Endothelial cell of umbilical vein (primary cell): ENCODE results near the gene NAGLU. TPM values are rescaled to one million over a fixed set of nuclear protein-coding genes. Genes with fewer than 3 reads are reported as not detected.

ENCODE experiments used
- BruUV-seq: library from RNA; stranded (reverse); fragments of 400-500 nt; replicated peaks from 2 replicates; lab custom pipeline; 2021; lab: Mats Ljungman, UMichigan
- CTCF ChIA-PET: fragments of 300-600, 350-600 bp; sonication (Branson Sonifier 250); formaldehyde crosslinking; loops from one replicate; lab custom pipeline; 2021; ENCODE audit warnings: antibody characterized with exemption, inconsistent platforms; lab: Charles Lee
- POLR2A ChIA-PET: fragments of 300-600, 350-600 bp; sonication (Branson Sonifier 250); formaldehyde crosslinking; loops from one replicate; lab custom pipeline; 2021; ENCODE audit warnings: antibody characterized with exemption, inconsistent platforms; lab: Charles Lee
- DNase-seq: peaks from one replicate; pipeline ENCODE4 v3.0.0-alpha.2; 2011; ENCODE audit warnings: low read depth, low spot score
- FAIRE-seq: peaks from 2 replicates; lab custom pipeline; 2011; peaks lifted over from hg19 to GRCh38; lab: Jason Lieb, UNC
- H2AFZ ChIP-seq: 2 replicates; pipeline ENCODE4 v1.6.0; 2012; ENCODE audit warnings: low read depth, low read length, control low read depth, inconsistent platforms
- H3K27ac ChIP-seq: 2 replicates; pipeline ENCODE4 v1.5.1; 2011; ENCODE audit warnings: low read depth, mild to moderate bottlenecking, control low read depth, low read length, moderate library complexity; ENCODE audit not compliant: insufficient read depth
- H3K27me3 ChIP-seq, 2 experiments: 2 replicates each; pipeline versions ENCODE4 v1.6.0 to v1.6.1; 2011; ENCODE audit warnings: low read length in 2 of 2, mixed read lengths in 1 of 2; ENCODE audit not compliant: control insufficient read depth in 2 of 2, insufficient read depth in 2 of 2
- H3K36me3 ChIP-seq, 2 experiments: 2 replicates in 1 of 2; 3 replicates in 1 of 2; pipeline ENCODE4 v1.5.1; 2011; ENCODE audit warnings: low read length in 2 of 2, mild to moderate bottlenecking in 1 of 2, moderate library complexity in 1 of 2; ENCODE audit not compliant: control insufficient read depth in 2 of 2, insufficient read depth in 2 of 2; ENCODE audit errors: extremely low read depth in 1 of 2
- H3K4me1 ChIP-seq: 3 replicates; pipeline ENCODE4 v1.5.1; 2011; ENCODE audit warnings: mild to moderate bottlenecking, low read length; ENCODE audit not compliant: control insufficient read depth, insufficient read depth; ENCODE audit errors: extremely low read depth
- H3K4me2 ChIP-seq: 2 replicates; pipeline ENCODE4 v1.6.1; 2011; ENCODE audit warnings: low read length, control low read depth, mixed read lengths; ENCODE audit not compliant: insufficient read depth
- H3K4me3 ChIP-seq, 3 experiments: fragments of 200-600 bp in 1 of 3; sonication (generic), shearing (Covaris generic) in 1 of 3; replicated peaks in 1 of 3; 2 replicates each; pipeline ENCODE4 v1.5.1; 2011 to 2016; ENCODE audit warnings: control low read depth in 3 of 3, low read length in 3 of 3, mild to moderate bottlenecking in 2 of 3, inconsistent platforms in 1 of 3, low read depth in 1 of 3, moderate library complexity in 1 of 3; ENCODE audit not compliant: insufficient read depth in 1 of 3
- H3K79me2 ChIP-seq: 2 replicates; pipeline ENCODE4 v1.6.0; 2012; ENCODE audit warnings: low read length, inconsistent platforms; ENCODE audit not compliant: control insufficient read depth, insufficient read depth
- H3K9ac ChIP-seq: replicated peaks from 2 replicates; pipeline ENCODE3; 2011; ENCODE audit warnings: low read length, control low read depth; ENCODE audit not compliant: insufficient read depth; ENCODE audit errors: extremely low read depth
- H3K9me1 ChIP-seq: replicated peaks from 3 replicates; pipeline ENCODE4 v1.6.0; 2011; ENCODE audit warnings: mild to moderate bottlenecking, low read length; ENCODE audit not compliant: control insufficient read depth, insufficient read depth; ENCODE audit errors: extremely low read depth
- H3K9me3 ChIP-seq: replicated peaks from 2 replicates; pipeline ENCODE4 v1.5.1; 2012; ENCODE audit warnings: low read length, inconsistent platforms; ENCODE audit not compliant: control insufficient read depth, insufficient read depth
- H4K20me1 ChIP-seq: replicated peaks from 2 replicates; pipeline ENCODE3; 2011; ENCODE audit warnings: mild to moderate bottlenecking, low read length; ENCODE audit not compliant: control insufficient read depth, insufficient read depth; ENCODE audit errors: extremely low read depth
- GATA2 ChIP-seq: IDR thresholded peaks from 2 replicates; pipeline ENCODE4 v1.7.0; 2011; ENCODE audit warnings: low read depth, mild to moderate bottlenecking, moderate library complexity, mixed read lengths, low read length; ENCODE audit not compliant: insufficient read length, insufficient read depth
- MYC ChIP-seq: IDR thresholded peaks from one replicate; pipeline ENCODE4 v1.6.1; 2011; ENCODE audit warnings: mild to moderate bottlenecking, low read depth, low read length
- POLR2A ChIP-seq: IDR thresholded peaks from 2 replicates; pipeline ENCODE4 v1.6.1; 2012; ENCODE audit warnings: low read depth, mild to moderate bottlenecking, control low read depth, low read length
- POLR2AphosphoS5 ChIP-seq: IDR thresholded peaks from 2 replicates; pipeline ENCODE4 v1.6.1; 2012; ENCODE audit warnings: low read depth, mild to moderate bottlenecking, control low read depth, low read length, moderate library complexity; ENCODE audit not compliant: insufficient read depth
- dilution Hi-C: fragments of 300-500 bp; cut with MboI; formaldehyde crosslinking; loops from one replicate; pipeline ENCODE4 v1.15.0; 2019; ENCODE audit warnings: low sequenced_read_pairs; ENCODE audit not compliant: extremely low pct_ligation_motif_present
- intact Hi-C: fragments of 100-400 bp; cut with micrococcal nuclease; formaldehyde crosslinking; loops from one replicate; pipeline ENCODE4 v1.10.0; 2022
- polyA plus RNA-seq, 4 experiments: library from polyadenylated mRNA; depleted of rRNA in 3 of 4; stranded (reverse) in 3 of 4; unstranded in 1 of 4; fragments of >200 nt; gene quantifications; 2 replicates each; pipeline versions ENCODE4 v1.2.1 to v1.2.3, GENCODE V29; 2011 to 2012; ENCODE audit warnings: missing spikeins in 1 of 4
- total RNA-seq: library from RNA; stranded (reverse); gene quantifications from 2 replicates; pipeline ENCODE4 v1.2.3, GENCODE V29; 2021
- TF ChIP-seq, protein P1 (sequence below): IDR thresholded peaks from 2 replicates; pipeline ENCODE4 v1.6.1; 2011; ENCODE audit not compliant: insufficient read depth, insufficient read length

The NAGLU gene
- total and polyA plus RNA-seq, 2 donors (not counting 3 experiments of a cell fraction or from before 2014, with no cell fraction given): 50.2 to 54.2 TPM

DNA sequence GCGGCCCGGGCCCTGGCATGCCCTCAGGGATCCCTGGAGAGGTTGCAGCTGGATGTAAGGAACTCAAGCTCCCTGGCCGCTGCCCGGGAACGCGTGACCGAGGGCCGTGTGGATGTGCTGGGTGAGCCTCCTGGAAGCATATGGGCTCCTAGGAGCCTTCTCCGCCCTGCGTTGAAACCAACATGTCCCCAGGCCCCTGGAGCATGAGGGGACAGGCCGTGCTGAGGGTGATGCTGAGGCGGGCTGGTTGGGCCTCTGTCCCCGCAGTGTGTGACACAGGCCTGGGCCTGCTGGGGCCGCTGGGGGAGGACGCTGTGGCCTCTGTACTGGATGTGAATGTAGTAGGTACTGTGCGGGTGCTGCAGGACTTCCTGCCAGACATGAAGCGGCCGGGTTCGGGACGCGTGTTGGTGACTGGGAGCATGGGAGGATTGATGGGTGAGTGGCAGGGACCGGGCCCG is 11.0 kb downstream of the NAGLU start:
- peaks cover 2 to 5% of the 10 kb centered on the region in 2 experiments for H3K36me3 ChIP-seq
- dilution Hi-C loops: no loop called here
- POLR2A ChIA-PET: no interaction called here

DNA sequence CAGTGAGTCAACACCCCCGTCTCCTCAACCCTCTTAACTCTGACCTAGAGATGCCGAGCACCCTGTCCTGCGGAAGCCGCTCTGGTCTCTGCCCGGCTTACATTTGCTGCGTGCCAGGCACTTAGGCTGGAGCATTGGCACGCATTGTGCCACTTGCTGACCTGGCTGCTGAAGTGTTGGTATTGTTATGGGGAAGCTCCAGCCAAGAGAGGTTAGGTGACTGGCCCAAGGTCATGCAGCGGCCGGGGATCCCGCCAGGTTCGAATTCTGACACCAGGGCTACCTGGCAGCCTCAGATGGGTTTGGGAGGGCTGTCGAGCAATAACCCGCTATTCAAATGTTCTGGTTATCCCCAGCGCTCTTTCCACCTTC is 11.6 kb downstream of the NAGLU start:
- Histone ChIP-seq H3K36me3 (peaks cover 2 to 5% of the 10 kb centered on the region in 2 experiments), H3K27me3 (no peaks in the 10 kb centered on the region), H3K4me3 (no peak overlapping the region), H4K20me1 (no peaks in the 10 kb centered on the region), H3K9me3 (no peaks in the 10 kb centered on the region), H3K4me1 (no peaks in the 10 kb centered on the region), H3K9me1 (no peaks in the 10 kb centered on the region), H3K79me2 (no peaks in the 10 kb centered on the region), H3K27ac (no peak overlapping the region), H2AFZ (no peak overlapping the region), H3K4me2 (peak overlapping the region; percentile 42), H3K9ac (no peak overlapping the region)
- FAIRE-seq (no peak), DNase-seq (no peak)
- intact Hi-C loops: no loop called here
- no TSS peak for BruUV-seq
- CTCF ChIA-PET: interaction anchor here (0.9 to 1.0 kb wide), 4 partner anchors 11 to 325 kb away, joined by 4 to 5 read pairs (median 4); partner anchors contain the start of gene NAGLU
- POLR2A ChIA-PET: no interaction called here
- no peak for TF ChIP-seq MYC
- dilution Hi-C loops: no loop called here

More for the DNA sequence above, 11.0 kb downstream of the NAGLU start:
- Histone ChIP-seq H3K4me2 (no peak overlapping the region), H3K79me2 (no peaks in the 10 kb centered on the region), H3K9me1 (no peaks in the 10 kb centered on the region), H2AFZ (no peak overlapping the region), H3K4me1 (no peaks in the 10 kb centered on the region), H3K9ac (no peak overlapping the region), H4K20me1 (no peaks in the 10 kb centered on the region), H3K4me3 (no peak overlapping the region), H3K27ac (no peak overlapping the region), H3K9me3 (no peaks in the 10 kb centered on the region), H3K27me3 (no peaks in the 10 kb centered on the region)
- DNase-seq (no peak), FAIRE-seq (no peak)
- intact Hi-C loops: no loop called here
- CTCF ChIA-PET: no interaction called here
- BruUV-seq: no TSS peak
- TF ChIP-seq GATA2: no peak
- TF ChIP-seq MYC: no peak
- TF ChIP-seq, protein P1, sequence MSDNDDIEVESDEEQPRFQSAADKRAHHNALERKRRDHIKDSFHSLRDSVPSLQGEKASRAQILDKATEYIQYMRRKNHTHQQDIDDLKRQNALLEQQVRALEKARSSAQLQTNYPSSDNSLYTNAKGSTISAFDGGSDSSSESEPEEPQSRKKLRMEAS: no peak
- no peak for TF ChIP-seq POLR2AphosphoS5
- TF ChIP-seq POLR2A: no peak
